IMR-90 (cell line): ENCODE data around the gene COPZ1. TPM values are rescaled to one million over a fixed set of nuclear protein-coding genes. Genes with fewer than 3 reads are reported as not detected.

ENCODE experiments used
- ATAC-seq: fragments of 200-7000 bp; cut with Tn5 transposase; 2 replicates; pipeline ENCODE4 v1.9.1; 2020; ENCODE audit warnings: low read depth, mild to moderate bottlenecking, moderate library complexity
- BruUV-seq: library from RNA; stranded (reverse); fragments of 400-500 nt; replicated peaks from 2 replicates; lab custom pipeline; 2021; lab: Mats Ljungman, UMichigan
- CTCF ChIA-PET: fragments of 300-600 bp; formaldehyde crosslinking; extraction: SDS; loops from one replicate; lab custom pipeline; 2021; ENCODE audit warnings: antibody characterized with exemption; lab: Yijun Ruan, JAX
- POLR2A ChIA-PET: fragments of 300-600 bp; sonication (Branson Sonifier 250); formaldehyde crosslinking; loops from one replicate; lab custom pipeline; 2022; ENCODE audit warnings: antibody characterized with exemption; ENCODE audit not compliant: unreplicated experiment; lab: Charles Lee
- DNase-seq: peaks from one replicate; pipeline ENCODE4 v3.0.0; 2013
- H2AFZ ChIP-seq: replicated peaks from 2 replicates; pipeline ENCODE3; 2013; ENCODE audit warnings: low read length, mild to moderate bottlenecking; ENCODE audit not compliant: poor library complexity
- H2AK5ac ChIP-seq: 2 replicates; pipeline ENCODE4 v1.6.1; 2013; ENCODE audit warnings: low read depth, low read length, inconsistent platforms
- H2AK9ac ChIP-seq: replicated peaks from 2 replicates; pipeline ENCODE3; 2013; ENCODE audit warnings: mild to moderate bottlenecking, low read depth, low read length, moderate library complexity; ENCODE audit not compliant: poor library complexity
- H2BK120ac ChIP-seq: 2 replicates; pipeline ENCODE4 v1.6.1; 2013; ENCODE audit warnings: low read depth, low read length, inconsistent platforms
- H2BK15ac ChIP-seq: 3 replicates; pipeline ENCODE4 v1.6.1; 2013; ENCODE audit warnings: low read depth, low read length, inconsistent platforms
- H2BK20ac ChIP-seq: 2 replicates; pipeline ENCODE4 v1.6.1; 2013; ENCODE audit warnings: low read depth, mild to moderate bottlenecking, inconsistent platforms, low read length, moderate library complexity
- H2BK5ac ChIP-seq: 2 replicates; pipeline ENCODE4 v1.6.1; 2013; ENCODE audit warnings: mild to moderate bottlenecking, low read depth, low read length, inconsistent platforms; ENCODE audit not compliant: poor library complexity, severe bottlenecking
- H3K14ac ChIP-seq: replicated peaks from 2 replicates; pipeline ENCODE4 v1.6.1; 2013; ENCODE audit warnings: low read depth, low read length, inconsistent platforms
- H3K18ac ChIP-seq: 2 replicates; pipeline ENCODE4 v1.6.1; 2013; ENCODE audit warnings: low read depth, low read length, control low read depth
- H3K23ac ChIP-seq: 2 replicates; pipeline ENCODE4 v1.6.1; 2013; ENCODE audit warnings: low read depth, low read length, inconsistent platforms
- H3K27ac ChIP-seq: 2 replicates; pipeline ENCODE4 v1.5.1; 2013; ENCODE audit warnings: mild to moderate bottlenecking, control low read depth, low read length; ENCODE audit not compliant: insufficient read depth
- H3K27me3 ChIP-seq: 2 replicates; pipeline ENCODE4 v1.6.1; 2013; ENCODE audit warnings: low read length; ENCODE audit not compliant: control insufficient read depth, insufficient read depth
- H3K36me3 ChIP-seq: 2 replicates; pipeline ENCODE4 v1.6.1; 2013; ENCODE audit warnings: low read length, mixed read lengths; ENCODE audit not compliant: control insufficient read depth, insufficient read depth
- H3K4ac ChIP-seq: 2 replicates; pipeline ENCODE4 v1.6.1; 2013; ENCODE audit warnings: low read depth, low read length, inconsistent platforms
- H3K4me1 ChIP-seq: 2 replicates; pipeline ENCODE4 v1.6.1; 2013; ENCODE audit warnings: low read length, mixed read lengths; ENCODE audit not compliant: control insufficient read depth, insufficient read depth
- H3K4me2 ChIP-seq: 2 replicates; pipeline ENCODE4 v1.6.1; 2013; ENCODE audit warnings: low read depth, mild to moderate bottlenecking, control low read depth, low read length, moderate library complexity
- H3K4me3 ChIP-seq: 2 replicates; pipeline ENCODE4 v1.5.1; 2013; ENCODE audit warnings: low read depth, mild to moderate bottlenecking, control low read depth, low read length, moderate library complexity; ENCODE audit not compliant: insufficient read depth
- H3K56ac ChIP-seq: 2 replicates; pipeline ENCODE4 v1.6.1; 2013; ENCODE audit warnings: low read length, inconsistent platforms; ENCODE audit not compliant: insufficient read depth; ENCODE audit errors: extremely low read depth
- H3K79me1 ChIP-seq, 2 experiments: 2 replicates each; pipeline ENCODE4 v1.6.1; 2013; ENCODE audit warnings: low read length in 2 of 2, inconsistent platforms in 1 of 2, low read depth in 1 of 2
- H3K9ac ChIP-seq: 2 replicates; pipeline ENCODE4 v1.6.1; 2013; ENCODE audit warnings: low read depth, low read length, control low read depth
- H3K9me1 ChIP-seq: 2 replicates; pipeline ENCODE4 v1.6.1; 2013; ENCODE audit warnings: low read length, inconsistent platforms; ENCODE audit not compliant: insufficient read depth
- H3K9me3 ChIP-seq: 2 replicates; pipeline ENCODE4 v1.6.1; 2013; ENCODE audit warnings: low read length; ENCODE audit not compliant: control insufficient read depth, insufficient read depth
- H4K20me1 ChIP-seq: 2 replicates; pipeline ENCODE4 v1.6.1; 2013; ENCODE audit warnings: low read length, inconsistent platforms; ENCODE audit not compliant: insufficient read depth
- H4K5ac ChIP-seq: 2 replicates; pipeline ENCODE4 v1.6.1; 2013; ENCODE audit warnings: mild to moderate bottlenecking, low read depth, low read length, control low read depth
- H4K8ac ChIP-seq, 2 experiments: 2 replicates each; pipeline ENCODE4 v1.6.1; 2013; ENCODE audit warnings: low read depth in 2 of 2, low read length in 2 of 2, control low read depth in 1 of 2, inconsistent platforms in 1 of 2
- H4K91ac ChIP-seq: 2 replicates; pipeline ENCODE4 v1.6.1; 2013; ENCODE audit warnings: low read depth, low read length, inconsistent platforms; ENCODE audit not compliant: insufficient read depth
- BHLHE40 ChIP-seq: fragments of 150-350 bp; IDR thresholded peaks from 2 replicates; pipeline ENCODE4 v1.6.1; 2016; ENCODE audit warnings: mild to moderate bottlenecking, low read depth, low read length
- CEBPB ChIP-seq: IDR thresholded peaks from 2 replicates; pipeline ENCODE4 v1.6.1; 2012; ENCODE audit warnings: low read depth, low read length, improper control_type of control experiment
- CHD1 ChIP-seq: IDR thresholded peaks from 2 replicates; pipeline ENCODE4 v1.6.1; 2012; ENCODE audit warnings: low read depth, low read length, improper control_type of control experiment
- CTCF ChIP-seq: conservative IDR thresholded peaks from 2 replicates; pipeline ENCODE4 v1.5.1; 2012; ENCODE audit warnings: mild to moderate bottlenecking, low read depth, low read length, improper control_type of control experiment
- ELK1 ChIP-seq: fragments of 150-350 bp; IDR thresholded peaks from 2 replicates; pipeline ENCODE4 v1.6.1; 2016; ENCODE audit warnings: low read depth, mild to moderate bottlenecking, low read length, moderate library complexity, borderline replicate concordance
- FOS ChIP-seq: fragments of 150-350 bp; IDR thresholded peaks from 2 replicates; pipeline ENCODE4 v1.6.1; 2016; ENCODE audit warnings: low read depth, low read length
- MAFK ChIP-seq: IDR thresholded peaks from 2 replicates; pipeline ENCODE4 v1.6.1; 2012; ENCODE audit warnings: low read depth, low read length, improper control_type of control experiment
- MXI1 ChIP-seq: IDR thresholded peaks from 2 replicates; pipeline ENCODE4 v1.6.1; 2012; ENCODE audit warnings: low read depth, mild to moderate bottlenecking, low read length, moderate library complexity, borderline replicate concordance
- NFE2L2 ChIP-seq: fragments of 150-350 bp; IDR thresholded peaks from 2 replicates; pipeline ENCODE4 v1.6.1; 2016; ENCODE audit warnings: low read depth, mild to moderate bottlenecking, low read length
- RAD21 ChIP-seq: IDR thresholded peaks from 2 replicates; pipeline ENCODE4 v1.6.1; 2012; ENCODE audit warnings: low read length, improper control_type of control experiment
- RCOR1 ChIP-seq: IDR thresholded peaks from 2 replicates; pipeline ENCODE4 v1.6.1; 2012; ENCODE audit warnings: mild to moderate bottlenecking, low read length, improper control_type of control experiment; ENCODE audit not compliant: insufficient replicate concordance
- RFX5 ChIP-seq: IDR thresholded peaks from 2 replicates; pipeline ENCODE4 v1.8.0; 2012; ENCODE audit warnings: low read depth, mild to moderate bottlenecking, low read length, moderate library complexity
- USF2 ChIP-seq: fragments of 150-350 bp; IDR thresholded peaks from 2 replicates; pipeline ENCODE4 v1.6.1; 2017; ENCODE audit warnings: mild to moderate bottlenecking, antibody characterized with exemption, low read length, low read depth
- WGBS, 2 experiments: methylation state at CpG; one replicate each; pipeline versions ENCODE4 v1.1.5 to v1.1.7; 2013; ENCODE audit warnings: missing lambda C conversion rate in 2 of 2; ENCODE audit not compliant: insufficient read length in 1 of 2; ENCODE audit errors: extremely low coverage in 2 of 2; 5-methylcytosine and 5-hydroxymethylcytosine counted together
- dilution Hi-C: fragments of 300-500 bp; cut with HindIII; formaldehyde crosslinking; loops from one replicate; pipeline ENCODE4 v1.14.3; 2018; ENCODE audit warnings: low sequenced_read_pairs; ENCODE audit not compliant: unreplicated experiment
- in situ Hi-C: fragments of 300-500 bp; cut with MboI; formaldehyde crosslinking; loops from 3 replicates; pipeline ENCODE4 v1.14.3; 2019; ENCODE audit warnings: low sequenced_read_pairs, inconsistent platforms, mixed read lengths
- intact Hi-C: fragments of 100-400 bp; cut with micrococcal nuclease; formaldehyde crosslinking; loops from 2 replicates; pipeline ENCODE4 v1.10.0; 2022
- polyA plus RNA-seq, 3 experiments: library from polyadenylated mRNA; depleted of rRNA; stranded (reverse); fragments of >200 nt; gene quantifications; 2 replicates each; pipeline ENCODE4 v1.2.3, GENCODE V29; 2012; ENCODE audit warnings: low replicate concordance in 1 of 3
- total RNA-seq: library from RNA; depleted of rRNA; stranded (reverse); fragments of >200 nt; gene quantifications from 2 replicates; pipeline ENCODE4 v1.2.3, GENCODE V29; 2012

COPZ1 gene
- total and polyA plus RNA-seq, 2 of the 4 experiments (the other 2 are of a cell fraction): 187 to 382 TPM

- Histone ChIP-seq H4K91ac (peak overlapping the region; percentile 95), H3K9ac (peak overlapping the region; percentile 89), H2AK9ac (peak overlapping the region; percentile 99), H4K8ac (peak overlapping the region; percentile 90 to 95), H3K27ac (peak overlapping the region; percentile 95), H3K27me3 (no peaks in the 10 kb centered on the region), H3K14ac (peak overlapping the region; percentile 96), H4K20me1 (no peaks in the 10 kb centered on the region), H3K4me1 (peaks cover 20% of the 10 kb centered on the region), H2AFZ (peak overlapping the region; percentile 95), H3K4me2 (peak overlapping the region; percentile 89), H3K9me1 (peaks cover 18% of the 10 kb centered on the region; the same call in 1 of the 2 replicates), H4K5ac (peak overlapping the region; percentile 89), H3K79me1 (peaks cover 0 to 24% of the 10 kb centered on the region in 2 experiments; a peak in 2 of 4 replicates), H3K4ac (peak overlapping the region; percentile 99), H2BK5ac (peak overlapping the region; percentile 92), H3K18ac (peak overlapping the region; percentile 87), H3K9me3 (no peaks in the 10 kb centered on the region), H2AK5ac (peak overlapping the region; percentile 96), H2BK20ac (peak overlapping the region; percentile 57; the same call in 1 of the 2 replicates), H3K23ac (peak overlapping the region; percentile 96), H3K36me3 (no peaks in the 10 kb centered on the region), H2BK120ac (peak overlapping the region; percentile 89), H3K4me3 (peak overlapping the region; percentile 66), H2BK15ac (peak overlapping the region; percentile 59; the same call in 2 of the 3 replicates), H3K56ac (peak overlapping the region; percentile 88)
- no peak for DNase-seq
- ChIA-PET POLR2A (interaction anchor here (1.2 to 1.4 kb wide), 2 partner anchors 72 to 129 kb away, joined by 4 read pairs; no protein-coding TSS in a partner anchor), CTCF (interaction anchor here (0.6 to 2.2 kb wide), 3 partner anchors 12 to 138 kb away, joined by 3 to 5 read pairs (median 3); no protein-coding TSS in a partner anchor)
- intact Hi-C loops: loop anchor here (2.0 kb wide), 1 partner anchor 20 kb away; no protein-coding TSS in a partner anchor
- WGBS, 2 experiments: 8% methylated on average over 6 of the region's 15 CpGs; no CpG with 5 or more reads in 1 of the 2 experiments
- in situ Hi-C loops: no loop called here
- dilution Hi-C loops: no loop called here
- peak; percentile 3; the same call in 1 of the 2 replicates for ATAC-seq
- BruUV-seq: no TSS peak
- TF ChIP-seq USF2 (no peak), CEBPB (no peak), RCOR1 (no peak), CHD1 (no peak), MXI1 (no peak), MAFK (no peak), NFE2L2 (no peak), RFX5 (no peak), ELK1 (no peak), CTCF (no peak), FOS (no peak), RAD21 (no peak), BHLHE40 (no peak)
These were observed 33.4 kb downstream of the COPZ1 start for GRCh38 chr12:54358191-54358944.
